ENCODE measurements around the gene SSNA1.

GRCh38 chr9:137139468-137140150 is 48.9 kb upstream of the SSNA1 start:
- TF ChIP-seq CTCF (IDR thresholded peaks at IDR 0.05; ENCODE audit: low read depth, low read length) (no peak), EZH2phosphoT487 (IDR thresholded peaks at IDR 0.05; ENCODE audit: low read depth) (no peak)
